GM21576 (cell line): ENCODE data around the gene TFF2.

ENCODE experiments used
- ATAC-seq: cut with Tn5 transposase; IDR thresholded peaks from one replicate; pipeline ENCODE4 v1.9.1; 2021; ENCODE audit warnings: mild to moderate bottlenecking, moderate library complexity; ENCODE audit not compliant: unreplicated experiment

Gene TFF2

GRCh38 chr21:42367367-42368165, 16.8 kb upstream of the TFF2 start:
- ATAC-seq, result no peak

GRCh38 chr21:42366292-42367010, 15.7 kb upstream of the TFF2 start, which contains the start of gene TFF1:
TSS of gene TFF1 (minus strand) at chr21:42366535. CDS start at chr21:42366495, 40 bp downstream.
- ATAC-seq, result no peak

GRCh38 chr21:42365770-42366169, 15.0 kb upstream of the TFF2 start:
- ATAC-seq, result no peak

GRCh38 chr21:42364304-42364865, 13.6 kb upstream of the TFF2 start:
- no peak for ATAC-seq

- ATAC-seq, result no peak
Measured at GRCh38 chr21:42363312-42363711, 12.5 kb upstream of the TFF2 start.

GRCh38 chr21:42362700-42363099, 11.9 kb upstream of the TFF2 start:
- no peak for ATAC-seq

- no peak for ATAC-seq
Measured at GRCh38 chr21:42362198-42362597, 11.4 kb upstream of the TFF2 start.

GRCh38 chr21:42361286-42361685, 10.5 kb upstream of the TFF2 start:
- no peak for ATAC-seq

GRCh38 chr21:42360317-42360716, 9.5 kb upstream of the TFF2 start:
- no peak for ATAC-seq

- no peak for ATAC-seq
Measured at GRCh38 chr21:42358937-42359336, 8.1 kb upstream of the TFF2 start.

- ATAC-seq, result no peak
Measured at GRCh38 chr21:42358261-42358660, 7.5 kb upstream of the TFF2 start.

- no peak for ATAC-seq
Measured at GRCh38 chr21:42357307-42357706, 6.5 kb upstream of the TFF2 start.

- ATAC-seq, result no peak
Measured at GRCh38 chr21:42356650-42357049, 5.9 kb upstream of the TFF2 start.

GRCh38 chr21:42356046-42356445, 5.3 kb upstream of the TFF2 start:
- no peak for ATAC-seq

GRCh38 chr21:42353623-42354022, 2.8 kb upstream of the TFF2 start:
- no peak for ATAC-seq

GRCh38 chr21:42352441-42353095, 1.8 kb upstream of the TFF2 start:
- no peak for ATAC-seq

- no peak for ATAC-seq
Measured at GRCh38 chr21:42351626-42352440, 1.0 kb upstream of the TFF2 start.

GRCh38 chr21:42350318-42350910, 380 bp downstream of the TFF2 start:
- ATAC-seq, result no peak

GRCh38 chr21:42349420-42350317, 1.1 kb downstream of the TFF2 start:
- ATAC-seq, result no peak
